Gastroesophageal sphincter (tissue), 3 donors: ENCODE results near the gene FKBP1B.

Experiments used
- POLR2A ChIP-seq, 2 donors: fragments of 450-650 bp; IDR thresholded peaks; one replicate each; pipeline ENCODE4 v1.6.1; 2017; ENCODE audit warnings: antibody characterized with exemption in 2 of 2, mild to moderate bottlenecking in 2 of 2, moderate library complexity in 1 of 2
- POLR2AphosphoS5 ChIP-seq: sonication (generic); formaldehyde crosslinking; IDR thresholded peaks from one replicate; pipeline ENCODE4 v1.6.1; 2017; ENCODE audit warnings: antibody characterized with exemption
- TF ChIP-seq, protein P1 (sequence below), 4 experiments: fragments of 200-600 bp in 2 of 4; fragments of 450-650 bp in 2 of 4; sonication (generic) in 1 of 4; IDR thresholded peaks; one replicate each; pipeline ENCODE4 v1.5.1; 2017 to 2019; ENCODE audit warnings: antibody characterized with exemption in 4 of 4, mild to moderate bottlenecking in 2 of 4, moderate library complexity in 2 of 4

DNA sequence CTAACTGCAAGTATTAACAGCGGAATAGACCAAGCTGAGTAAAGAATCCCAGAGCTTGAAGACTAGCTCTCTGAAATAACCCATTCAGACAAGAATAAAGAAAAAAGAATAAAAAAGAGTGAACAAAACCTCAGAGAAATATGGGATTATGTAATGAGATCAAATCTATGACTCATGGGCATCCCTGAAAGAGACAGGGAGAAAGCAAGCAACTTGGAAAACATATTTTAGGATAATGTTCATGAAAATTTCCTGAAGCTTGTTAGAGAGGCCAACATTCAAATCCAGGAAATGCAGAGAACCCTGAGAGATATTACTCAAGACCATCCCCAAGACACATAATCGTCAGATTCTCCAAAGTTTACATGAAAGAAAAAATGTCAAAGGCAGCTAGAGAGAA, 56.3 kb downstream of the FKBP1B start:
- TF ChIP-seq, protein P1, sequence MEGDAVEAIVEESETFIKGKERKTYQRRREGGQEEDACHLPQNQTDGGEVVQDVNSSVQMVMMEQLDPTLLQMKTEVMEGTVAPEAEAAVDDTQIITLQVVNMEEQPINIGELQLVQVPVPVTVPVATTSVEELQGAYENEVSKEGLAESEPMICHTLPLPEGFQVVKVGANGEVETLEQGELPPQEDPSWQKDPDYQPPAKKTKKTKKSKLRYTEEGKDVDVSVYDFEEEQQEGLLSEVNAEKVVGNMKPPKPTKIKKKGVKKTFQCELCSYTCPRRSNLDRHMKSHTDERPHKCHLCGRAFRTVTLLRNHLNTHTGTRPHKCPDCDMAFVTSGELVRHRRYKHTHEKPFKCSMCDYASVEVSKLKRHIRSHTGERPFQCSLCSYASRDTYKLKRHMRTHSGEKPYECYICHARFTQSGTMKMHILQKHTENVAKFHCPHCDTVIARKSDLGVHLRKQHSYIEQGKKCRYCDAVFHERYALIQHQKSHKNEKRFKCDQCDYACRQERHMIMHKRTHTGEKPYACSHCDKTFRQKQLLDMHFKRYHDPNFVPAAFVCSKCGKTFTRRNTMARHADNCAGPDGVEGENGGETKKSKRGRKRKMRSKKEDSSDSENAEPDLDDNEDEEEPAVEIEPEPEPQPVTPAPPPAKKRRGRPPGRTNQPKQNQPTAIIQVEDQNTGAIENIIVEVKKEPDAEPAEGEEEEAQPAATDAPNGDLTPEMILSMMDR (IDR thresholded peaks at IDR 0.05) = no peak
- TF ChIP-seq POLR2A (IDR thresholded peaks at IDR 0.05) (no peak), POLR2AphosphoS5 (no peak)
